Stimulated activated CD8-positive, alpha-beta memory T cell treated with anti-CD3 and anti-CD28 coated beads, Interleukin-15, amount 100 ng/mL, for 1 hour (primary cell): ENCODE measurements around the gene DBR1.
"Not testable (repeated sequence)": the region's sequence is repeated elsewhere in the genome, so short reads cannot be mapped to it uniquely, and the experiment has no call there.

ENCODE experiments used
- DNase-seq: peaks from one replicate; pipeline ENCODE4 v3.0.0-alpha.2; 2020; ENCODE audit warnings: low read depth

Gene DBR1

DNA sequence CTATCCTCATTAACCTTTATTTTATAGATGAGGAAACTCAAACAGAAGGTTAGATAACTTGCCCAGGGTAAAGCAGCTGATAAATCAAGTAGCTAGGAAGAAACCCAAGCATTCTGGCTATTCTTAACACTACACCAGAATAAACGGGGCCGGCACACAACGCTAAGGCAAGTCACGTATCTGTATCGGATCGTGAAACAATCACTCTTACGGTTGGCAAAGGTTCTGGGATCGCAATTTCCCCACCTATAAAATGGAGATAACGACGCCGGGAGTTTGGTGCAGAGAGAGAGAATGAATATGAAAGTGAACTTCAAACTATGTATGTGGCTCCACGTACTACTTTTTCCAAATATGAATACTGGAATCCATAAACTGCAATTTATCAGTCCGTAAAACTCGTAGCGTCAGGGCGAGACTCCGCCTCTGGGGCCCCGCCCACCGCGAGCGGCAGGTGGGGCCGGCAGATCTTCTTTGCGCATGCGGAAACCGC, 12.1 kb upstream of the DBR1 start:
- DNase-seq, result peak; percentile 76

DNA sequence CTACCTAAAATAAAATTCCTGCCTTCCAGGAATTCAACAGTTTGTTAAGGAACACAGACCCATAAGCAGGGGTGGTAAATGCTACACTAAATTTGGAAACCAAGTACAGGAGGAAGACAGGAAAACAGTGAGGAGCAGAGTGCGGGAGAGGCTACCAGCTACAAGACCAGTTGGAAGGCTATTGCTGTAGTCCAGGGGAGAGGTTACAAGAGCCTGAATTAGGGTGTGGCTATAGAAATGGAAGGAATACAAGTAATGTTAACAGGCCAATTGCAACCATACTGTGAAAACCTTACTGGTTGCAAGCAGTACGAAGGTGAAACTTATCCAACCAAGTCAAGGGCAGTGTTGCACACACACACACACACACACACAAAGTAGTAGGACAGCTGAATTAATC, 11.5 kb upstream of the DBR1 start:
- DNase-seq, result no peak

DNA sequence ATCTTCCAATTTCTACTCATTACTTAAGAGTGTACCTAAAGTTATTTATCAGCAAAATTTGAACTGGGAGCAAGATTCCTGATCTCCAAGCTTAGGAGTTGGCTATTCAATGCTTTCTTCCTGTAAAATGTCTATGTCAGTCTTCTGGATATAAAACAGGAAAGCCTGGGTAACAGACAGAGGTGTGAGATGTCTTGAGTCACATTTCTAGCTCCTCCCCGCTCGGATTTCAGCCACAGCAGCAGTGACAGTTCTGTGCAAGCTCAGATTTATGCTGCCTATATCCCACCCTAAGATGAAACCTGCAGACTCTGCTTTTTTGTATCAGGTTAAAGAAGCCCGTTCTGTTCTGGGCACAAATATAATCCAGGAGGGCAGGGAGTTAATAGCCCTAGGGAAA, 10.3 kb upstream of the DBR1 start:
- no peak for DNase-seq

DNA sequence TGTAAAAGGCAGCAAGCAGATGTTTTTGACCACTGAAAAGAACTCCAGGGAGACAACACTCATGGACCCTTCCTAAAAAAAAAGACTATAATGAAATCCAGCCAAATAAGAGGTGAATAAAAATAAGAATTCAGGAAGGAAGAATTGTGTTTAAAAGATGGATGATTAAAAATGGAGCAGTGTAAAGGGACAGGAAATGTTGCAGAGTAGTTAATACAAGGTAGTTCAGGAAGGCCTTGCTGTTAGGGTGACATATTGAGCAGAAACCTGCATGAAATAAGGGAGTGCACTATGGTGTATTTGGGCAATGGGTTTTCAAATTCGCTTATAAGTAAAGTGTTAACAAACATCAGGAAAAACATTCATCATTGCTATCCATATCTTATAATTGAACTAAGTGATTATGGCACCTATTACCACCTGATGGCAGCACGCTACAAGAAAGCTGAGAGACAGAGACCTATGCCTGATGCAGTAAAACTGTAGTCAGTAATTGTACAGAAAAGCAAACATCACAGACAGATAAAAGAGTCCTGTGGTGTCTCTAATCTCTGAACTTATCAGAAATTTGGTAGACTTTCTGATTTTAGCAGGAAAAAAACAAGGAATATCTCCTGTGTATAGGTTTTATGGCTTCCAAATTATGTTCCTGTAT, 5.8 kb upstream of the DBR1 start:
- DNase-seq, result no peak

DNA sequence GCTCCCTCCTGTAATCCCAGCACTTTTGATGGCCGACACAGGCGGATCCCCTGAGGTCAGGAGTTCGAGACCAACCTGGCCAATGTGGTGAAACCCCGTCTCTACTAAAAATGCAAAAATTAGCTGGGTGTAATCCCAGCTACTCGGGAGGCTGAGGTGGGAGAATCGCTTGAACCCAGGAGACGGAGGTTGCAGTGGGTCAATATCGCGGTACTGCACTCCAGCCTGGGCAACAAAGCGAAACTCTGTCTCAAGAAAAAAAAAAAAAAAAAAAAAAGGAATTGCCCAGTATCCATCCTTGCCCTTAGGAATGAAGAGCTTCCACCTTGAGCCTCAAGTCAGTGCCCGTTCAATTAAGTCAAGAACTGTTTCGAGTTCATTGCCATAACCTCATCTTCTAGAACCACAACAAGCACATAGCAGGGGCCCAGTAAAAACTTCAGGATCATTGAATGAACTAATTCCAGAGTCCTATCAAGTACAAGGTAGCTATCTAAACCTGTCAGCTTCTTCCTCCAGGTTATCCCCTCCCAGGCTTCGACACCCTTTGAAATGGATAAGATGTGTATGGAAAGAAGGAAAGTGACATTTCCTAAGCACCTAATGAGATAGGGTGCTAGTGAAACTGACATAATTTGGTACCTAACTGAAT, 826 bp downstream of the DBR1 start:
- DNase-seq, result no peak

DNA sequence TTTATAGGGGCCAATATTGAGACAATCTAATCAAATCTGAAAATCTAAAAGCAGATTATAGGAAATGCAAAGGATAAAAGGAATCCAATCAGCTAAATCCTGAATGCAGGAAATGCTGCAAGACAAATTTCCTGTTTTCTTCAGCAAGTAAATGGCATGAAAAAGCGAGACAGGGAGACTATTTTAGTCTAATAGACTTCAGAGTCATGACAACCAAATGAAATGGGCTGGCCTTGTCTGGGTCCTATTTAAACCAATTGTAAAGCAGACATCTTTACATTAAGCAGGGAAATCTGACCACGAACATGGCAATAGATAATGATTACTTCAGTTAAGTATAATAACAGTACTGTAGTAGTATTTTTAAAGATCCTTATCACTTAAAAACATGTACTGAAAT, 2.1 kb downstream of the DBR1 start:
- DNase-seq, result no peak

DNA sequence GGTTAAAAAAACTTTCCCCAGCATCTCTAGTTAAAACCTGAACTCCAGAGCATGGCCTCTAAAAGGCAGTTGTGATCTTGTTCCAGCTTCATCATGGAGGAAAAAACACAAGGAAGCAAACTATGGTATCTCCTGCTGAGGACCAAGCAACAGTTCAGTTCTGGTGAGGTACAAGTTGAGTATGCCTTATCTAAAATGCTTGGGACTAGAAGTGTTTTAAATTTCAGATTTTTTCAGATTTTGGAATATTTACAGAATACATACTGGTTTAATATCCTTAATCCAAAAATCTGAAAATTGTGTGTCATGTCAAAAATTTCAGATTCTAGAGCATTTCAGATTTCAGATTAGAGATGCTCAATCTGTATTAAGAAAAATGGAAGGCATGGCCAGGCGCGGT, 9.7 kb downstream of the DBR1 start:
- no peak for DNase-seq

DNA sequence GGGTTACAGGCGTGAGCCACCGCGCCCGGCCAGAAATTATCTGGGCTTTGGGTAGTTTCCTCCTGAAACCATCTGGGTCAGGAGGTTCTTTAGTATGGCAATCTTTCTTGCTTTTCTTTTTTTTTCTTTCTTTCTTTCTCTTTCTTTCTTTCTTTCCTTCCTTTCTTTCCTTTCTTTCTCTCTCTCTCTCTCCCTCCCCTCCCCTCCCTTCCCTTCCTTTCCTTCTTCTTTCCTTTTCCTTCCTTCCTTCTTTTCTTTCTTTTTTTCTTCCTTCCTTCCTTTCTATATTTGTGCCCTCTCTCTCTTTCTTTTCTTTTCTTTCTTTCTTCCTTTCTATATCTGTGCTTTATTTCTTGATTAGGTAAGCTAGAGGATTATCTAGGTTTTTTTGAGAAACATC, 17.0 kb downstream of the DBR1 start:
- no peak for DNase-seq

DNA sequence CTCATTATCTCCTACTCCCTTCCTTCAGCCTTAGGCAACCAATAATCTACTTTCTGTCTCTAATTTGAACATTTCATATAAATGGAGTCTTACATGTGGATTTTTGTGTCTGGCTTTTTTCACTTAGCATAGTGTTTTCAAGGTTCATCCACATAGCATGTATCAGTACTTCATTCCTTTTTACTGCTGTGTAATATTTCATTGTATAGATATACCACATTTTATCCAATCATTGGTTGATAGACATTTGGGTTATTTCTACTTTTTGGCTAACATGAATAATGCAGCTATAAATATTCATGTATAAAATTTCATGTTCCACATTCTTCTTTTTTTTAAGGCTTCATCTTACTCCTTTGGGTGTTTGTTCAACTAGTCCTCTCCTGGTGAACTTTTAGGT, 20.2 kb downstream of the DBR1 start:
- no peak for DNase-seq

DNA sequence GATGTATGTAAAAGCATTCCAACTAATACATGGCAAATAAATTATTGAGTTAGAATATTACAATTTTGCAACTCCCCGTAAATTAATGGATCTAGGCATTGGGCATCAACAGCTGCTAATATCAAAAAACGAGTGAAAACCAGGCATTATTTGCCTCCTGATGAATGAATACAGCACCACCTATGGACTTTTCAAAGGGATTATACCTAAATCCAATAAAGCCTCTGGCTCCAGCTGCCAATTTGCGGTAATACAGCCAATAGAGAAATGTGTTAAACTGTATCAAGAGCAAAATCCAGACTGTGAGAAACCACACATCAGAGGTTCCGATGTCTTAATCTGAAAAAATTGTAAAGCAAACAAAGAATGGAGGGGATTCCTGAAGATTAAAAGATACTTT, 26.2 kb downstream of the DBR1 start:
- no peak for DNase-seq

DNA sequence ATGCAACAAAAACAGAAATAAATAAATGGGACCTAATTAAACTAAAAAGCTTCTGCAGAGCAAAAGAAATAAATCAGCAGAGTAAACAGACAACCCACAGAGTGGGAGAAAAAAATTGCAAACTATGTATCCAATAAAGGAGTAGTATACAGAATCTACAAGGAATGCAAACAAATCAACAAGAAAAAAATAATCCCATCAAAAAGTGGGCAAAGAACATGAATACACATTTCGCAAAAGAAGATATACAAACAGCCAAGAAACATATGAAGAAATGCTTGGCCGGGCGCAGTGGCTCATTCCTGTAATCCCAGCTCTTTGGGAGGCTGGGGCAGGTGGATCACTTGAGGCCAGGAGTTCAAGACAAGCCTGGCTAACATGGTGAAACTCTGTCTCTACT, 32.5 kb downstream of the DBR1 start:
- DNase-seq, result not testable (repeated sequence)

DNA sequence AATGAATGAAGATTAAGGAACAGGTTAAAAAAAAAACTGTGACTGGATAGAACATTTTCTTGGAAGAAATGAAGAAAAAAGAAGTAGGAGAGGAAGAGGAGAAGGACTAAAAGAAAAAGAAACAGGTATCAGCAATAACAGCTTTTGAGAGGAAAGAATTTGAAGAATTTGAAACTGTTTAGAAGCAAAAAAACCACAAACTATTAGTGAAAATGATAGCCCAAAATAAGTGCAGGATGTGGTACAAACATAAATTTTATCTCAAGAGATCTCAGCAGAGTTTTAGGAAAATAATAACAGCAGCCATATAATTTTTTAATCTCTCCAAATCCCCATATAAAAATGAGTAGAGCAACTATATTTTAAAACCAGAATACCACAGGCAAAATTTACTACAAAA, 33.8 kb downstream of the DBR1 start:
- no peak for DNase-seq

DNA sequence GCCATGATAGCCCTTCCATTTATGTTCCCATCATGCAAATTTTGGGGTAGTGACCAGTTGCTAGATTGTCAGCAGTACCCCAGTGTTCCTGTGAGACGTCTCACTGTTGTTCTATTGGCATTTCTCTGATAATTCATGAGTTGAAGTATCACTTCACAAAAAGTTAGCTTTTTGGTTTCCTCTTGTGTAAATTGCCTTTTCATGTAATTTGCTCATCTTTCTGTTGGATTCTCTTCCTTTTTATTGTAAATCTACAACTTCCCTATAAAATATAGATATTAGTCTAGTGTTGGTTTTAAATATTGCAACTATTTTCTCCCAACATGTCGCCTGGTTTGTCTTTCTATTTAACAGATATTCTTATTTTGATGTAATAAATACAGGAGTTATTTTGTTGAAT, 35.0 kb downstream of the DBR1 start:
- no peak for DNase-seq

DNA sequence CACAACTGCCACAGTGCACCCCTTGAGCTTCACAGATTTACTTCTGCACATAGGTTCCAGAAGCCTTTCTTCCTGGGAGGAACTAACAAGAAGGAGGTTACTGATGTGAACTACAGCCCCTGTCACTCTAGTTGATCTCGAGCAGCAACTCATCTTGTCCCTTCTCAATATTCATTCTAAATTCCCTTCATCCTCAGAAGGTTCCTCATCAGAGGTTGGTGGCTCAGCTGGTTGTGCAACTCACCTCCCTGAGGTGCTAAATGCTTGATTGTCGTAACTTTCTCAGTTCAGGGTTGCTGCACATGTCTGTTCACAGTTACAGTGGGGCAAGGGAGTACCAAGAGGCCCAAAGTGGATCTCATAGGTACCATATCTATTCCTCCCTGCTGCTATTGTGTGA, 36.9 kb downstream of the DBR1 start:
- DNase-seq, result no peak

DNA sequence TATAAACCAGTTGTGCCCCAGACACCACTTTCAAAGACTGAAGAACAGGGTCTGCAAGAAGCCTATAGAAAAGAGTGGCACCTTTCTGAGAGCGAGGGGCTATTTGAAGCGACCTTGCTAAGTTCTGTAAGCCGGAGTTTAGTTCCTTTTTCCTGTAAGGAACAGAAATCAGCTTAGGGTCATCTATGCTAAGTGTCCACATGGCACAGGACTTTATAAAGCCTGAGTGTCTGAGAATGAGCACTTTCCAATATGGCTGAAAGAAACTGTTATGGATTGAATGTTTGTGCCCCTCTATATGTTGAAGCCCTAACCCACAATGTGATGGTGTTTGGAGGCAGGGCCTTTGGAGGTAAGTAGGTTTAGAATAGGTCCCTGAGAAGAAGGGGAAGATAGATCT, 38.5 kb downstream of the DBR1 start:
- no peak for DNase-seq

DNA sequence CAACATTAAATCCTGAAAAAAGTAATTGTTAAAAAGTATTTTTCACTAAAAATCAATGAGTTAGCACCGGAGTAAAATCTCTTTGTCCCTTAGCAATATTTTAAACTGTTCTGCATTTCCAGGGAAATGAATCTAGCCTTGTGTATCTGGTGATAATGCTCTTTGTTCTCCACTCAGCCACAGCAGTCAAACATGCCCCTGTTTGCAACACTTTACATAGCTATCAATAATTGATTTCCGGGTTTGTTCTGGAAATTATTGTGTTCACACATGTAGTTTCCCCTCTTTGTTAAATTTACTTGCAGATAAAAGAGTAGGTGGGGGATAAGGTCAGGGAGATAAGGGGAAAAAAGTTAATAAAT, 38.9 kb downstream of the DBR1 start:
- DNase-seq, result no peak

DNA sequence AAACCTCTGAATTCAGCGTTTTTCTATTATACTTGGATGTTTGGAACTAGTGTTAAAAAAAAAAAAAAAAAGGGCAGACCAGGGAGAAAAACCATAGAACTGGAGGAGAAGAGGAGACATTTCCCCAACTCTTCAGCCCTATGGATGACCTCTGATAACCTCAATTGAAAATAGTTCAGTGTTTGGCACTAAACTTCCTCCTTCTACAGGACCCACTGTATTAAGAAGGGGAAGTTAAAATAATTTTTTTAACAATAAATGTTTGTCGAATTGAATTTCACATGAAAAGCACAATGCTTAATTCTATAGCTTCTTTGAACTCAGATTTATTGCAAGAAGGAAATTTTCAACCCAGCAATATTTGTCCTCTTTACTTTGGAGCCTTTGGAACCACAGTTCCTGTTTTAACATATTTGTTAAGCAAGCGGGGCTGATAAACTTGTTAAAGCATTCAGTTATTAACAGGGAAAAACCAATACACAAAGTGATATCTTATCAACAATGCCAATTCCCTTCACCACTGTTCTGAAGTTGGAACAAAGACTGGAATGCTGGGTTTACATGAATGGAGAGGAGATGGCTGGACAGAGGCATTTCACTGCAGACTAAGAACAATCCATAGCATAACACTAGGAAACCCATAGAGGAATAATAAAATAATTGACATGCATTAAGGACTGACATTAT, 39.4 kb downstream of the DBR1 start:
- no peak for DNase-seq

DNA sequence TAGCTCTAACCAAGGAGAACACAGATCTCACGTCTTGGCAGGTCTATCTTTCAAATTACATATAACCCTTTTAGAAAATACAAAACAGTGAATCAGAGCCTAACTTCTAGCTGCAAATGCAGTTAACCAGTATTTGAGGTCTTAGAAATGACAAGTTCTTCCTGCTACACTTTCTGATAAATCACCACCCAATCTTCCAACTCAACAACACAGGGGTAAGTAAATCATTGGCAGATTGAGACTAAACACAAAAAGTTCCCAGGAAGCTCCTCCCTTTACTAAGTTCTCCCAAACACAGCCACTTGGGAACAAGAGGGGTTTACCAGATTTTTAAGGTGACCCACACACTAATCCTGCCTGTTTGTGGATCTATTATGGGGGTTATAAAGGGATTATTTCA, 42.5 kb downstream of the DBR1 start, which contains the start of gene A4GNT:
A4GNT (minus strand) TSS at position 152 of the 400 bp plus-strand sequence. CDS start 1,134 bp downstream, outside the sequence.
- DNase-seq, result no peak

DNA sequence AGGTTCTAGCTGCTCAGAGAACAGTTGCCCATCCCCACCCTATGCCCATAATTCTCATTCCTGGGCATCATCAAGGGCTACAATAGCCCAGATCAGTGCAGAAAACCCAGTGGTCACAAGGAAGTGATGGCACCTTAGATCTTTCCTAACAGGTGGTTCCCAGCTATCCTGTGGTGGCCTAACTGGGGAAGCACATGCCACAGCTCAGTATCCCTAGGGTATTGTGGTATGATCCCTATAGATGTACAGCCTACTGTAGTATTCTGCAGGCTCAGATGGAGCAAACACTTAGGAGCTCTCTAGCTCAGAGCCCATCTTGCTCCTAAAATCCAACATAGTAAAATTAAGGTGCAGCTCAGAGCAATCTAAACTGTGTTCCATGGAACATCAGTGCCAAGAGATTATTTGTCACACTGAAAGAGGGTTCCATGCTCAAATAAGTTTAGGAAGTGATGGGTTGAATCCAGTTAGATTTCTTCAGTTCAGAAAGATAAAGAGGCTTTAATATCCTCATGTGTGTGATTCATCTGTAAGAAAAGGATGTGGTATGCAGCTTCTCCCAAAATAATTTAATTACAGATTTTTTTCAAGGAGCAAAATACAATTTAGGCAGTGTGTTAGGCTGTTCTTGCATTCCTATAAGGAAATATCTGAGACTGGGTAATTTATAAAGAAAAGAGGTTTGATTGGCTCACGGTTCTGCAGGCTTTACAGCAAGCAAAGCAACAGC, 46.9 kb downstream of the DBR1 start:
- DNase-seq, result no peak

DNA sequence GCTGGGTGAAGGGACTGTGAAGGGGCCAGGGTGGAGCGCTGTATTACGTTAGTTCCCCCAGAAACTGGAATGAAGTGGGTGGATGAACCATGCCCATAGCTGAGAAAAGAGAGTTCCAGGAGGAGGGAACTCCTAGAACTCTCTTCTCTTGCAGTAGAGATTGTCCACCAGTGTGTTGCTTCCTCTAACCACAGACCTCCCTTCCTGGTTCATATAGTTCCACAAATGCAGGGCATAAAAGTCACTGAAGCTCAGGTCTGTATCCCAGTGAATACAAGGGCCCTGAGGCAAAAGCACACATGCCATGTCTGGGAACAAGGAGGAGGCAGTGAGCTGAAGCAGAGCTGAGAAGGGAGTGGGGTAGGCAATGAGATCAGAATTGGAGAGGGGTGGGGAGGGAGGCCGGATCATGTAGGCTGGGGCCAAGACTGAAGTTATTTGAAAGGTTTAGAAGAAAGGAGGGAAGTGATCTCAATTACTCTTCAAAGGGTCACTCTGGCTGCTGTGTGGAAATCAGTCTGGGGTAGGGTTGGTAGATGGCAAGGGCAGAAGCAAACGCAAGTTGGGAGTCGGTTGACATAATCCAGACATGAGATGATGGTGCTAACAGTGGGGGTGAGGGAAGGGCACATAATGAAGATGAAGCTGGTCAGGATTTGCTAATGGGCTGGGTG, 49.0 kb downstream of the DBR1 start:
- DNase-seq, result no peak

DNA sequence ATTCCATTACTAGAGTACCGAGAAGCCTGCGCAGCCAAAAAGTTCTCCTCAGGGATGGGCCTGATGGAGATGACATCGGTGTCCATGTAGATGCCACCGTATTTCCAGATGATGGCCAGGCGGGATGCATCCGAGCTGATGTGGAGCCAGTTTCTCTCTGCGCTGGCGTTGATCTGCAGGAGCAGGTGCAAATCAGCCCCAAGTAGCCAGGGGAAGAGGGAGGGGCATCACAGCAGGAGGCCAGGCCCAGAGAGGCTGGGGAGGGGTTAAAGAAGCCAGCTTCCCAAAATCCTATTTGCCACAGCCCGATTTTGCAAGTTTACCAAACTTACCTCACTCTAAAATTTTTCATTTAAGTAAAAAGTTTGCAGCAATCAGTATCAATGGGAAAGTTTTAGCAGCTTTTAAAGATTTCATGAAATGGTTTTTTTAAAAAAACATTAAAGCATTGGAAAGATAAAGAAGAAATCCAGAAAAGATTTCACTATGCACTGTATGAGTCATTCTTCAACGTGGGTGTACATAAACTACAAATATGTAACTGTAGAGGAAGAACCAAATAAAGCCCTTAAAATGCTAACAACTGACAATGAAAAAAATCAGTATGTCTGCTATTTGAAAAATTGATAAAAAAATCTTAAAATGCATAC, 49.9 kb downstream of the DBR1 start:
- DNase-seq, result no peak

DNA sequence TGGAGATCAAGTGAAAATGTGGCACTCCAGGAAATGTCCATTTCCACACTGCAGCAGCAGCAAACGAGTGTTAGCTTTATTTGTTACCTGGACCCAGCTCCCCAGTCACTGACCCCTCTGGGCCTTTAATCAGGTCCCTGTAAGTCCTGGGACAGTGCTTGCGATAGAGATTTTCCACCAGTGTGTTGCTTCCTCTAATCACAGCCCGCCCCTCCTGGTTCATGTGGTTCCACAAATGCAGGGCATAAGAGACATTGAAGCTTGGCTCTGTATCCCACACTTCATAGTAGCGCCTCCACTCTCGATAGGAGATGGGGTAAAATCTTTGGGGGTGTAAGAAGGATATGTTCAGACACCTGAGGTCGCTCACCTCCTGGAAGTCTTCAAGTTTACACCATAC, 50.5 kb downstream of the DBR1 start:
- DNase-seq, result no peak
